HEK293 (cell line): ENCODE measurements around the gene C22orf15.

Source experiments
- CTCF ChIP-seq: fragments of 450-650 bp; formaldehyde crosslinking; IDR thresholded peaks from 2 replicates; pipeline ENCODE4 v1.5.1; 2016; ENCODE audit warnings: missing biosample characterization, missing genetic modification characterization
- IKZF3 ChIP-seq: fragments of 450-650 bp; IDR thresholded peaks from 2 replicates; pipeline ENCODE4 v1.5.0; 2018; ENCODE audit warnings: missing biosample characterization, mild to moderate bottlenecking, missing genetic modification characterization, moderate library complexity
- KLF10 ChIP-seq: fragments of 450-650 bp; IDR thresholded peaks from 2 replicates; pipeline ENCODE4 v1.5.1; 2018; ENCODE audit warnings: missing biosample characterization, mild to moderate bottlenecking, missing genetic modification characterization
- KLF7 ChIP-seq: fragments of 450-650 bp; formaldehyde crosslinking; IDR thresholded peaks from 2 replicates; pipeline ENCODE4 v1.5.1; 2016; ENCODE audit warnings: missing biosample characterization, missing genetic modification characterization, borderline replicate concordance
- PATZ1 ChIP-seq: fragments of 450-650 bp; formaldehyde crosslinking; IDR thresholded peaks from 2 replicates; pipeline ENCODE4 v1.5.1; 2016; ENCODE audit warnings: missing biosample characterization, missing genetic modification characterization
- RBAK ChIP-seq: fragments of 450-650 bp; formaldehyde crosslinking; IDR thresholded peaks from 2 replicates; pipeline ENCODE4 v1.5.1; 2016; ENCODE audit warnings: missing biosample characterization, missing genetic modification characterization
- REST ChIP-seq: fragments of 450-650 bp; formaldehyde crosslinking; IDR thresholded peaks from 2 replicates; pipeline ENCODE4 v1.5.1; 2016; ENCODE audit warnings: missing biosample characterization, missing genetic modification characterization
- SCRT2 ChIP-seq: fragments of 450-650 bp; formaldehyde crosslinking; IDR thresholded peaks from 2 replicates; pipeline ENCODE4 v1.5.1; 2016; ENCODE audit warnings: missing biosample characterization, missing genetic modification characterization
- SP7 ChIP-seq: fragments of 450-650 bp; formaldehyde crosslinking; IDR thresholded peaks from 2 replicates; pipeline ENCODE4 v1.5.1; 2016; ENCODE audit warnings: missing biosample characterization, missing genetic modification characterization
- ZBTB20 ChIP-seq: fragments of 450-650 bp; formaldehyde crosslinking; IDR thresholded peaks from 2 replicates; pipeline ENCODE4 v1.5.1; 2016; ENCODE audit warnings: missing biosample characterization, missing genetic modification characterization
- ZBTB7A ChIP-seq: fragments of 450-650 bp; formaldehyde crosslinking; IDR thresholded peaks from 2 replicates; pipeline ENCODE4 v1.5.1; 2016; ENCODE audit warnings: low read depth, missing biosample characterization, missing genetic modification characterization
- ZFP3 ChIP-seq: fragments of 450-650 bp; formaldehyde crosslinking; IDR thresholded peaks from 2 replicates; pipeline ENCODE4 v1.5.1; 2016; ENCODE audit warnings: low read depth, missing biosample characterization, missing genetic modification characterization
- ZFP69B ChIP-seq: fragments of 450-650 bp; formaldehyde crosslinking; IDR thresholded peaks from 2 replicates; pipeline ENCODE4 v1.5.1; 2016; ENCODE audit warnings: missing biosample characterization, missing genetic modification characterization
- ZIC2 ChIP-seq: fragments of 450-650 bp; formaldehyde crosslinking; IDR thresholded peaks from 2 replicates; pipeline ENCODE4 v1.5.1; 2016; ENCODE audit warnings: missing biosample characterization, missing genetic modification characterization
- ZNF157 ChIP-seq: fragments of 450-650 bp; formaldehyde crosslinking; IDR thresholded peaks from 2 replicates; pipeline ENCODE4 v1.5.1; 2016; ENCODE audit warnings: missing biosample characterization, missing genetic modification characterization
- ZNF280D ChIP-seq: fragments of 450-650 bp; formaldehyde crosslinking; IDR thresholded peaks from 2 replicates; pipeline ENCODE4 v1.5.1; 2016; ENCODE audit warnings: missing biosample characterization, missing genetic modification characterization
- ZNF416 ChIP-seq: fragments of 450-650 bp; formaldehyde crosslinking; IDR thresholded peaks from 2 replicates; pipeline ENCODE4 v1.5.1; 2016; ENCODE audit warnings: missing biosample characterization, missing genetic modification characterization
- ZNF621 ChIP-seq: fragments of 450-650 bp; formaldehyde crosslinking; IDR thresholded peaks from 2 replicates; pipeline ENCODE4 v1.5.1; 2017; ENCODE audit warnings: missing biosample characterization, missing genetic modification characterization
- ZNF624 ChIP-seq: fragments of 450-650 bp; formaldehyde crosslinking; IDR thresholded peaks from 2 replicates; pipeline ENCODE4 v1.5.1; 2017; ENCODE audit warnings: missing biosample characterization, missing genetic modification characterization
- ZNF645 ChIP-seq: fragments of 450-650 bp; formaldehyde crosslinking; IDR thresholded peaks from 2 replicates; pipeline ENCODE4; 2016; ENCODE audit warnings: missing biosample characterization, missing genetic modification characterization
- ZNF692 ChIP-seq: fragments of 450-650 bp; formaldehyde crosslinking; IDR thresholded peaks from 2 replicates; pipeline ENCODE4 v1.5.1; 2016; ENCODE audit warnings: missing biosample characterization, missing genetic modification characterization
- ZNF76 ChIP-seq: fragments of 450-650 bp; formaldehyde crosslinking; IDR thresholded peaks from 2 replicates; pipeline ENCODE4; 2016; ENCODE audit warnings: low read depth, missing biosample characterization, missing genetic modification characterization, borderline replicate concordance
- ZNF777 ChIP-seq: fragments of 450-650 bp; formaldehyde crosslinking; IDR thresholded peaks from 2 replicates; pipeline ENCODE4 v1.5.1; 2017; ENCODE audit warnings: missing biosample characterization, missing genetic modification characterization, borderline replicate concordance
- ZSCAN16 ChIP-seq: fragments of 450-650 bp; formaldehyde crosslinking; IDR thresholded peaks from 2 replicates; pipeline ENCODE4 v1.5.1; 2016; ENCODE audit warnings: missing biosample characterization, missing genetic modification characterization

The C22orf15 gene

GRCh38 chr22:23750714-23751440, 11.9 kb upstream of the C22orf15 start, which contains the start of gene ZNF70 (continued):
- TF ChIP-seq ZBTB7A (0 out of 2 replicates have a peak, but pooled peaks have one; percentile 21), SCRT2 (tag by site-specific recombination) (peak; percentile 58), ZNF157 (no peak), ZNF692 (peak; percentile 67; the same call in 1 of the 2 replicates), ZFP3 (no peak), KLF7 (tag by site-specific recombination) (0 out of 2 replicates have a peak, but pooled peaks have one; percentile 22), ZNF645 (tag by site-specific recombination) (no peak), ZNF624 (tag by site-specific recombination) (no peak), KLF10 (tag by site-specific recombination) (peak; percentile 42; the same call in 1 of the 2 replicates), ZNF280D (tag by site-specific recombination) (no peak), CTCF (peak; percentile 10; the same call in 1 of the 2 replicates), ZNF76 (tag by site-specific recombination) (peak; percentile 20; the same call in 1 of the 2 replicates), ZIC2 (tag by site-specific recombination) (no peak), ZFP69B (tag by site-specific recombination) (peak; percentile 25; the same call in 1 of the 2 replicates), ZSCAN16 (no peak), ZNF777 (tag by site-specific recombination) (0 out of 2 replicates have a peak, but pooled peaks have one; percentile 64), ZNF621 (tag by site-specific recombination) (no peak), PATZ1 (peak; percentile 15; the same call in 1 of the 2 replicates), RBAK (tag by site-specific recombination) (no peak), ZBTB20 (tag by site-specific recombination) (peak; percentile 97), ZNF416 (tag by site-specific recombination) (no peak), IKZF3 (tag by site-specific recombination) (no peak), REST (tag by site-specific recombination) (no peak), SP7 (tag by site-specific recombination) (peak; percentile 22; the same call in 1 of the 2 replicates)
